Breast epithelium (tissue), 3 donors: ENCODE results near the gene CPA2.

ENCODE experiments used
- POLR2A ChIP-seq: fragments of 450-650 bp; IDR thresholded peaks from one replicate; pipeline ENCODE4 v1.6.1; 2016; ENCODE audit warnings: antibody characterized with exemption, mild to moderate bottlenecking, moderate library complexity
- TF ChIP-seq, protein P1 (sequence below), 3 donors: fragments of 450-650 bp; IDR thresholded peaks; one replicate each; pipeline ENCODE4 v1.5.1; 2016 to 2017; ENCODE audit warnings: antibody characterized with exemption in 3 of 3, mild to moderate bottlenecking in 3 of 3, moderate library complexity in 3 of 3

DNA sequence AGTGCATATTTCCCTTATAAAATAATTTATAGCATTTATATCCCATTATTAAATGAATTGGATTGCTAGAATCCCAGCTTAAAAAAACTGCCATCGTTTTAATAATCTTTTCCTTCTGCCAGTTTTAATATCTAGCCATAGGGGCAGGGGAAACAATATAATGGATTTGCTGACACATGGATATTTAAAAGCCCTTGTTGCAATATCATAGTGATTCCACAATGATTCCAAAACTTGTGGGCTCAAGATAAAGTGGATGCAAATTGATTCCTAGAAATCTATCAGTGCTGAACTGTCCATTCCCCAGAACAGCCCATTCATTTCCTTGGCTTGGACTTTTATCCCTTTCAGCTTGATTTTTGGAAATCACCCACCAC, 2.6 kb downstream of the CPA2 start:
- TF ChIP-seq POLR2A, result no peak
- TF ChIP-seq, protein P1, sequence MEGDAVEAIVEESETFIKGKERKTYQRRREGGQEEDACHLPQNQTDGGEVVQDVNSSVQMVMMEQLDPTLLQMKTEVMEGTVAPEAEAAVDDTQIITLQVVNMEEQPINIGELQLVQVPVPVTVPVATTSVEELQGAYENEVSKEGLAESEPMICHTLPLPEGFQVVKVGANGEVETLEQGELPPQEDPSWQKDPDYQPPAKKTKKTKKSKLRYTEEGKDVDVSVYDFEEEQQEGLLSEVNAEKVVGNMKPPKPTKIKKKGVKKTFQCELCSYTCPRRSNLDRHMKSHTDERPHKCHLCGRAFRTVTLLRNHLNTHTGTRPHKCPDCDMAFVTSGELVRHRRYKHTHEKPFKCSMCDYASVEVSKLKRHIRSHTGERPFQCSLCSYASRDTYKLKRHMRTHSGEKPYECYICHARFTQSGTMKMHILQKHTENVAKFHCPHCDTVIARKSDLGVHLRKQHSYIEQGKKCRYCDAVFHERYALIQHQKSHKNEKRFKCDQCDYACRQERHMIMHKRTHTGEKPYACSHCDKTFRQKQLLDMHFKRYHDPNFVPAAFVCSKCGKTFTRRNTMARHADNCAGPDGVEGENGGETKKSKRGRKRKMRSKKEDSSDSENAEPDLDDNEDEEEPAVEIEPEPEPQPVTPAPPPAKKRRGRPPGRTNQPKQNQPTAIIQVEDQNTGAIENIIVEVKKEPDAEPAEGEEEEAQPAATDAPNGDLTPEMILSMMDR (IDR thresholded peaks at IDR 0.05), result no peak
